C4-2B (cell line): Measurements from ENCODE around the gene GUSB.

ENCODE experiments used
- CTCF ChIP-seq: fragments of 450-650 bp; conservative IDR thresholded peaks from 2 replicates; pipeline ENCODE4 v1.5.1; 2017; ENCODE audit warnings: mild to moderate bottlenecking
- ZFX ChIP-seq: fragments of 450-650 bp; IDR thresholded peaks from 2 replicates; pipeline ENCODE4 v1.6.1; 2017

DNA sequence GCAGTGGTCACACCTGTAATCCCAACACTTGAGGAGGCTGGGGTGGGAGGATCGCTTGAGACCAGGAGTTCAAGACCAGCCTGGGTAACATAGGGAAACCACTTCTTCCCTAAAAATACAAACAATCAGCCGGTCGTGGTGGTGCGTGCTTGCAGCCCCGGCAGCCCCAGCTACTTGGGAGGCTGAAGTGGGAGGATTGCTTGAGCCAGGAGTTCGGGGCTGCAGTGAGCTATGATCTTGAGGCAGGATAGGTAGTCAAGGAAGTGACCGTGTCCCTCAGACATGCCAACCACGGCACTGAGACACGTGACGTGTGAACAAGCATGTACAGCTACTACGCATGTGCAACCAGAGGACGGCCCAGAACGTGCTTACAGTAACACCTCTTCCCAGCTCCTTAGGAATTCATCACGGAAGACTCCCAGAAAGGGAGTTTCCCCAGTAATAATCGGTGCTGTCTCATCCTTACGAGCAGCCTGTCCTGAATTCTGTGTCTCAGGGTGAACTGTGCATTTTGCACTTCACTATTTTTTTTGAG lies 5.3 kb downstream of the GUSB start:
- TF ChIP-seq CTCF (no peak), ZFX (no peak)
